Stimulated activated CD4-positive, alpha-beta T cell treated with anti-CD3 and anti-CD28 coated beads, Interleukin-4, amount 100 ng/mL, for 24 hours (primary cell): ENCODE data around the gene MCF2L2.

Source experiments
- DNase-seq: peaks from one replicate; pipeline ENCODE4 v3.0.0-alpha.2; 2020

The MCF2L2 gene

DNA sequence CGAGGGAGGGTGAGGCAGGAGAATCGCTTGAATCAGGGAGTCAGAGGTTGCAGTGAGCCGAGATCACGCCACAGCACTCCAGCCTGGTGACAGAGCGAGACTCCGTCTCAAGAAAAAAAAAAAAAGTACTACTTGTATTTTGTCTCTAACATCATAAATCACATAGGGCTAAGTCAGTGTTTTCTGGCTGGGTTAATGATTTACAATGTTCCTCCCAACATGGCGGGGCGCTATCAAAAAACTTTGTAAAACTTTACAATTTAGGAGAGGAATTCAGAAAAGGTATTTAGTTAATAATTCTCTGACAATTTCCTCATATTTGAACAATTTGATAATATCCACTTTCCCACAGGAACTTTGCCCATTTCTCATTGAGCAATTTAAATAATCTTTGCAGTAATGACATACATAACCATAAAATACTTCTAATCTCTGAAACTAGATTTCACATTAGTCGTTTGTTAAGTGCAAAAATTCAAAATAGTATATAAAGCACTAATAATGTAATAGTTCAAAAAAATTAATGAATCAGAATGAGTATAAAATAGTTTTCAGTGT lies 202.0 kb downstream of the MCF2L2 start:
- DNase-seq, result no peak

DNA sequence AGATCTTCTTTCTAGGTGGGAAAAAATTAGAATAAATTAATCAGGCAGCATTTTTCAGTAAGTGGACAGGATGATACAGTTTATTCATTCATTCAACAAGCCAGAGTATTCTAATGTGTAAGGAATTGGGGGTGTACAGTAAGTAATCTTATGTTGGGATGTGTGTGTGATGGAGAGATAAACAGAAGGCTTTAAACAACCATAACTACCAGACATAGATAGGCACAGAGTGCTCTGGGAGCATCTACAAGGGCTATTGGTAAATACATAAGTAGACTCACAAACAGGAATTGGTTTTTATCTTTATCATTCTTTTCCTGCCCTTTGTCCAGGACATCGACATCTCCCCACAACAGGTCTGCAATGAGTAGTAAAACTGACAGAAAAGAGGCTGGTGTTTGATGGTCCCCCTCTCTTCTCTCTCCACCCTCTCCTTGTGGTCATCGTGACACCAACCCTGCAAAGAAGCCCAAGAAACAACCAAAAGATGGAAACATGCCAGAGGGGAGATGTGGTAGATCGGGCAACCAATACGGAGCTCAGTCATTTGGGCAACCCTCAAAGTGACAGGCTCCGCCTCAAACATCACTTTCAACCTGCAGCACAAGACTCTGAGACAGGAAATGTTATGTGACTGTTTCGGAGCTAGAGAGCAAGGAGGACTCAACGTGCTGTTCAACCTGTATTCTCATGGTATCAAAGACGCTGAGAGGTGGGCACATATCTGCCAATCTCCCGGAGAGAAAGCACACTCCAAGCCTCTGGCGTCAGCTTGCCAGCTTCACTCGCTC lies 204.0 kb downstream of the MCF2L2 start:
- peak; percentile 32 for DNase-seq

DNA sequence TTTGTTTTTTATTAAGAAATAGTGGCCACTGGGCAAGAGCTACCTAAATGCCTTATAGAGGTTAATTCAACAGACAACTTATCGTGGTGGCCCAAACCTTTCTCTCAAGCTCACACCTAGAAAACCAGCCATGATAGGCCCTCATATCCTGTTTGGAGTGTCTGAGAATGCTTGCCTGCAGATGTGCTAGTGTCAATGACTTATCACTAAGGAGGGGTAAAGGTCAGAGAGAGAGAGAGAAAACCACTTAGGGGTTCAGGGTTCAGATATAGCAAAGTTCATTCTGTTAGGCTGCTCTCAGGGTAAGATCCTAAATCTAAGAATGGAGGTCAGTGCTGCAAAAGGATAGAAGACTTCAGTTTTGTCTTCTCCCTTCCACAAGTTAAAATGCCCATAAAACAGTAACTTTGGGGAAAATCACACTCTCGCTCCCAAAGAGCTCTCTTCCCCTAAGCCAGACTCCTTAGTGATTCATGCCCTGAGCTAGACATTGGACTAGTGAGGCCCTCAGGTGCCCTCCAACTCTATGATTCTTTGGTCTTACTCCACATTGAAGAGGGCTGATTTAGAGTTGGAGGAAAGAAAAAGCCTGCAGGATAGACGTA lies 205.7 kb downstream of the MCF2L2 start:
- DNase-seq, result no peak

DNA sequence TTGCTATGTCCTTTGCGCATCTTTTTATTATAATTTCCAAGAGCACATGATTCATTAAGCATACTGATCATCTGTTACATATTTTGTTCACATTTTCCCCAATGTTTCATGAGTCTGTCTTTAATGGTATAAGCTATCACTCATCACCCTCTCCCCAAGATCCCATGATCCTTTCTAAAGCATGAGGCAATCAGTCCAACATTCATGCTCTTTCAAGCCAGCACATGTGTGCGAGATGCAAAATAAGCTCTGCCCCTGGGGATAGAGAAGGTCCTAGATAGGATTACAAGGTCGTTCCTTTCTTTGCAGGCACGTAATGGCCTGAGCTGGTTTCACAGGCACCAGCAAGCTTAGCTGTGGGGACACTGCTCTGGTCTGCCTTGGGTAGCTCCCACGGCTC lies 207.6 kb downstream of the MCF2L2 start:
- no peak for DNase-seq

DNA sequence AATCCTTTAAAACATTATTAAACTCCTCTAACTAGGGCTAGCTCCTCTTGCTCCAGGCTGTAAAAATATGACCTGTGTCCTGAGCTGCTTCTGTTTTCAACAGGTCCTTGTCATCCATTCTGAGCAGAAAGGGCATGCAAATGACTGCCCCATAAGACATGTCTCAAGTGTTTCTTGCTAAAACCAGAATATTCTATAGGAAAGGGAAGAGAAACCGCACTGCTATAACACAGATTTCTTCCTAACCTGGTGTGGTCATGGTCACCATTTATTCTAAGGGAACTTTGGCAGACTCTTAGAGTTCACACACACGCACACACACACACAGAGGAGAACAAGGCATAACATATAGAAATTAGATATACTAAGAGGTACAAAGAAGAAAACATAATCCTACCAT lies 209.6 kb downstream of the MCF2L2 start:
- DNase-seq, result no peak

DNA sequence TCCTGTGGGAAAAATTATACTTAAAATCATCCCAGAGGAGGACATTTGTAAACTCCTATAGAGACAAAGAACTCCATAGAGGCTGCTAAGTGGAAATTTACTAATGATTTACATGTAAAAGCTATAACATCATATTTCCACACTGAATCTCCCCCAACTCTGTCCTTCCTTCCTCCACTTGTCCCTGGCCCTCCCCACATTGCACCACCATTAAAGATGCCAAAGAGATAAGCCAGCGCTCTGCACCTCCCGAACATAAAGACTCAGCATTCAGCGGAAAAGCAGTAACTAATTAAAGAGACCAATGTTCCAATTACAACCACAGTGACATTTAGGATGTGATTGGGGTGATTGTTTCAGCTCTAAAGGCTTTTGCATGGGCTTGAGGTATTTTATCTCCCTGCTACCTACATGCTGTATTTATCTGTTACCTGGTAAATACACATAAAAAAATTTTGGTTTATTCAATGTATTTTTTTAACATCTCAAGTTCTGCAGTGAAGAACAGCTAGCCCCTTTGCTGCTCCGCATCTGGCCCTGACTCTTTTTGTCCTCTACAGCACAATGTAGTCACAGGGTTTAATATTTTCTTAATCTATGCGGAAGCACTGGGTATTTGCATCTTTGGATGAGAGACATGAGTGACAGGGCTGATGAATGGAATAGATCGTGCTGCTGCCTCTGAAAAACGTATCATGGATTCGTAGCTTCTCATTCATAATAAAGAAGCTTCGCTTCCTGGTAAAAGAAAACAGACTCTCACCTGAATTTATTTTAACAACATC lies 210.7 kb downstream of the MCF2L2 start:
- no peak for DNase-seq

DNA sequence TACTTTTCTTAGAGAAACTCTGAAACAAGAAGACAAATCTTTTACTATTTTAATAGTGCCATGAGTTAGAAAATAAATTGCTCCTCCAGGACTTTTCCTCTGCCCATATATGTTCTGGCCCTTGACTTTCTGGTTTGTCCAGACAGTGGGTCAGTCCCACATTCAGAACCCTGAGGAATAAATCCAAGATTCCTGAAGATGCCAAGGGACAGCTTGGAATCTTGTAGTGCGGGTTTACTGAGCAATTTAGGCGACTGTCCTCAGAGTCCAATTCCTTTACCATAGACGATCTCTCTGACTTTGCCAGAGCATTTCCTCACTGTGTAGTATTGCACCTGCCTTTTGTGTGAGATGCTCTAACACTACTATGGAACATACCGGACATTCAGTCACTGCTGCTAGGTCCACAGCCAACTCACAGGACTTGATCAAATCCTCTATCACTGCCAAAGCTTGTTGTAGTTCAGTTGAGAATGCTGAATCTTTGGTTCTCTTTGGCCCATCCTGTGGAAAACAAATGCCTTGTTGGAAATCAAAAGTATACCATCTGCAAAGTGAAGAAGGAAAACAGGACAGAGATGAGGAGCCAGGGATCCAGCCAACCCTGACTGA lies 212.7 kb downstream of the MCF2L2 start:
- DNase-seq, result no peak

DNA sequence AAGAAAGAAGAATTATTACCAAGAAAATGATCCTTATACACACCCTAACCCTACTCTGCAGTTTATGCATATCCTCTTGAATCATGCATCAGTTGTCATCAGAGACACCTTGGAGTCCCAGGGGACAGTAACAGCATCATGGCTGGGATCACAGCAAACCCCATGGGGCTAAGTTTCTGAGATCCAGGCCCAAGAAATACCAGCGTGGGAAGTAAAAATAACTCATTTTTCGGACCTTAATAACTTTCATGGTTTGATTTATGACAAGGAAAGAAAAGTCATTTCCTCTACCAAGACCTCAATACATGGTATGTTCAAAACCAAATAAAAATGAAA lies 214.2 kb downstream of the MCF2L2 start:
- DNase-seq, result no peak

DNA sequence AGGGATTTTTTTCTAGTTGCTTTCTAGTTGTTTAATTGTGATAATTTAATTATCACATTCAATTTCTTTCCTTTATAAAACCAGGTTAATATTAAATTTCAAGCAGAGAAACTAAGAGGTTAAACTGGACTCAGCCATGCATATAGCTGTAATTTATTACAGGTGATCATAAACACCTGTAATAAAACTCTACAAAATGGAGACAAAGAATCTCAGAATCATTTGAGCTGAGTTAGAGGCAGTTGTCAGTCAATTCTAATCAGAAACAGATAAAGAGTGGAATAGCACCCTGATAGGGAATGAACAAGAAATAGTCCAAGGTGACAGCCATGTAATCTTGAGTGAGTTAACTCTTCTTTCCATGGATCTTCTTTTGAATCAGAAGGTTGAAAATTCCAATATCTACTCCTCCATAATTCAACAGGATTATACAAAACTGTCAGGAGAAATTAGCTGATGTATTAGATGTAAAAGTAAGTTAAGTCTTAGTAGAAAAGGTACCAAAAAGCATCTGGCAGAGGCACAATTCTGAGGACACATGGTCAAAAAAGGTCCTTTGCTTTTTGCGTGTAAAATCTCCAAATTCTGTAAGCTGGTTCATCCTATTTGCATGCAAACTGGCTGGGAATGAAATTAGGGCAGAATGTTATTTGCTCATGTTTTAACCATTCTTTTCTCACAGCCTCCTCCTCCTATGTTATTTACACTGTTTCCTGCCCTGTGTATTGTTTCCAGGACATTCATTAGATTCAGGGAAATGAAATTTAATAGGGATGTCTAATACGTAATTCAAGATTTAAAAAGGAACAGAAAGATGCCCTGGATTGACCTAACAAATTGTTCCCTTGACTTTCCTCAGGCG lies 214.8 kb downstream of the MCF2L2 start:
- DNase-seq, result no peak

DNA sequence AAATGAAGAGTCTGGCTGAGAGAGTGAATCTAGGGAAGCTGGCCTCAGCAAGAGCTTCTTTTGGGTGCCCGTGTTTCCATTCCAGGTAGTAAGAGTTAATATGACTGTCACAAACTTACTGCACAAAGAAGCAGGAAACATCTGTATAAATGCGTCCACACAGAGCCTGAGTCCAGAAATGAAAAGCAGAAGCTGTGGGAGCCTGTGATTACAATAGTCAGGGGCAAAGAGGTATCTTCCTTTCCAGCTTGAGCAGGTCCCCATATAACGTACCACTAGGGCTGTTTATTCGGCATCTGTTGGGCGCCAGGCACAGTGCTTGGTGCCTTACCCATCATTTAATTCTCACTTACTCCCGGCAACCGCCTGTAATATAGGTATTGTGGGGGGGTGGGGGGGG lies 215.9 kb downstream of the MCF2L2 start:
- DNase-seq, result no peak

DNA sequence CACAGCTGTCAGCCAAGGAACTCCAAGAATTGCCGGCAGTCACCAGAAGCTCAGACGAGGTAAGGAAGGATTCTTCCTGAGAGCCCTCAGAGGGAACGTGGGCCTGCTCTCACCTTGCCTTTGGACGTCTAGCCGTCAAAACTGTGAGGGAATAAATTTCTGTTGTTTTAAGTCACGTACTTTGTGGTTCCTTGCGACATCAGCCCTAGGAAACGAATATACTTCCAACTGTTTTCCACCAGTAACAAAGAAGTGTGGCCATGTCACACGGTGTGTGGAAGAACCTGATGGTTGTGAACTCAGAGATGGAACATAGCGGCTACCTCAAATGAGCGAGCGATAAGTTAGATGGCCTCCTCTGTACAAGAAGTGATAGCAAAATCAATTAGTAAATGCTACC lies 216.3 kb downstream of the MCF2L2 start:
- no peak for DNase-seq

DNA sequence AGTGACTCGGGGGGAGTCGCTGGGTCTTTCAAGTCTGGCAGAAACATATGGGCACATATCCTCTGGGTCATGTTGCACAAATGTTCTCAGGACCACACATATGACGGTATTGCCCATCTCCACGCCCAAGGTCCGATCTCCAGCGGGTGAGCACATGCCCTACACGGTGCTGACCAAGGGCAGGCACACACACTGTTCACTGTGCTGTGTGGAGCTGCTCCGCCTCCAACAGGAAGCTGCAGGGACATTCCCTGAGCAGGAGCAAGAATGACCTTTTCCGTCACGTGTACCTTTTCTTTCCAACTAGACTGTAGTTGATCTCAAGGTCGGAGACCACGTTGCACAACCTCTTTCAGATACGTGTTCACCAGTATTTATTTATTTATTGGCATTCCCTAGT lies 217.1 kb downstream of the MCF2L2 start:
- DNase-seq, result no peak

DNA sequence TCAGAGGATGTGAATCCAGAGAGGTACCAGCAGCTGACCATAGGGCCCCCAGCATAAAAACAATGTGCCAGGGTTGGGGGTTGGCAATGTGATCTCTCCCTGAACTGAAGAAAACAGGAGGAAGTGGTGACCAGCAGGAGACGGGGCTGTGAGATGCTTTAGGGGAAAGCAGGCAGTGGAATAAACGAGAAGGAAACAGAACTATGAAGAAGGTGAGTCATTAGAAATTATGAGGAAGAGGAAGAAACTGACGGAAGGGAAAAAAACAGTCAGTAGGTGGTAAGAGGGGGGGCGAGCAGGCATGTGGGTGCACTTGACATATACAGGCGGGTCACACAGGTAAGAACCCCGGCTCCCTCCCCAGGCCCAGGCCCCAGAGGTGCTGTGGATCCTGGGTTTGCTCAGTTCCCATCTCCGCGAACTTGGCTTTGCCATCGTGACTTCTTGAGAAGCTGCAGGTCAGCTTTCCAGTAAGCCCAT lies 217.5 kb downstream of the MCF2L2 start:
- DNase-seq, result peak; percentile 53

DNA sequence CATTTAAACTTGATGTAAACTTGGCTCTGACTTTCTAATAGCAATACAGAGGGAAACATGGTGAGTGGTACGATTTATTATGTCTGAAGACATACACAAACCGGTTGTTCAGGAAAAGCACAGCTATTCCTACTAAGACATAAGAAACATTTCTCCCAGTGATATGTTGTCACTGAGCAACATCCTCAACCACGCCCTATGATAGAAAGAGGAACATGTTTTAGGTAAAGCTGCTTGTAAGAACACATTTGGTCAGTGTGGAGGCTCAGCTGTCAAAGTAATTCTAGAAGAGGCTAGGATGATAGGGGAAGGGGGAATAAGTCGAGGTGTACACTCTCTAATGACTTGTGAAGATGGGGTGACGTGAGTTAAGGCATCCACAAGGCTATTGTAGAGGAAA lies 218.1 kb downstream of the MCF2L2 start:
- DNase-seq, result no peak

DNA sequence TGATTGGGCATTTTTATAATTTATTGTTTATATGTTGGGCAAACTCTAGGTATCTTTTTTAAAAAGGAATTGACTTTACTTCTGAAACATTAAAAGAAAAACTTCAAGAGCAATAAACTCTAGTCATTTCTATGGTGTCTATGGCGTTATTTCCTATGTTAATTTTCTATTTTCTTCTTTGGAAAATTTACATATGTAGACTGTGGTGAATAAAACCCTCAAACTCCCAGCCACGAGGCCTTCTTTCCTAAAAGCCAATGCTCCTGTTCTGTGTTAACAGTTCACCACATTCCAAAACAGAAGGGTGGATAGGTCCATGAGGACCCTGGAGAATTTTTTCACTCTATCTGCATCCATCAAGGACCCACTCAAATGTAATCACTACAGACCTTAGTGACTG lies 219.6 kb downstream of the MCF2L2 start:
- no peak for DNase-seq

DNA sequence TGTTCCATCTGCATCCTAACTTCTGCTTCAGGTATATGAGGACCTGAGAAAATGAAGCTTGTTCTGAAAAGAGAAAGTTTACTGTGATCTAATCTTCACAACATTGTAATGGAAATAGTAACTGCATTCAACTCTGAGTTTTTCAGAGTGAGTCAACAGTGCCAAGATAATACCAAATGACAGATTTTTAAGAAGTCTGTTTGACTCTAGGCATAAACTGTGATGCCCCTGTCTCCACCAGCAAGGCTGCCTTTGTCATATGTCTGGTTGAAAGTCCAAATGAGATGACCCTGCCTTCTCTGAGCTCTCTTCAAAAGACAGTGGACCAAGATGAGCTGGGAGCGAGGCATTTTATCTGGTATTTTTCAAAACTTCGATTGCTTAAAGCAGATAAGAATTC lies 220.2 kb downstream of the MCF2L2 start:
- DNase-seq, result no peak

DNA sequence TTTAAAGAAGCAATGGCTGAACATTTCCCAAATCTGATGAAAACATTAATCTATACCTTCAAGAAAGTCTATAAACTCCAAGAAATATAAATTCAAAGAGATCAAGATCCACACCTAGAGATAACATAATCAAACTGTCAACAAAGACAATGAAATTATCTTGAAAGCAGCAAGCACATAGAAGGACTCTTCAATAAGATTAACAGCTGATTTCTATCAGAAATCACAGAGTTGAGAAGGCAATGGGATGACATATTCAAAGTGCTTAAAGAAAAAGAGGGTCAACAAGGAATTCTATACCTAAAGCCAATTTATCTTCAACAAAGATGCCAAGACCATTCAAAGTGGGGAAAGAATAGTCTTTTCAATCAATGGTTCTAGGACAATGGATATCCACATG lies 224.7 kb downstream of the MCF2L2 start:
- no peak for DNase-seq

DNA sequence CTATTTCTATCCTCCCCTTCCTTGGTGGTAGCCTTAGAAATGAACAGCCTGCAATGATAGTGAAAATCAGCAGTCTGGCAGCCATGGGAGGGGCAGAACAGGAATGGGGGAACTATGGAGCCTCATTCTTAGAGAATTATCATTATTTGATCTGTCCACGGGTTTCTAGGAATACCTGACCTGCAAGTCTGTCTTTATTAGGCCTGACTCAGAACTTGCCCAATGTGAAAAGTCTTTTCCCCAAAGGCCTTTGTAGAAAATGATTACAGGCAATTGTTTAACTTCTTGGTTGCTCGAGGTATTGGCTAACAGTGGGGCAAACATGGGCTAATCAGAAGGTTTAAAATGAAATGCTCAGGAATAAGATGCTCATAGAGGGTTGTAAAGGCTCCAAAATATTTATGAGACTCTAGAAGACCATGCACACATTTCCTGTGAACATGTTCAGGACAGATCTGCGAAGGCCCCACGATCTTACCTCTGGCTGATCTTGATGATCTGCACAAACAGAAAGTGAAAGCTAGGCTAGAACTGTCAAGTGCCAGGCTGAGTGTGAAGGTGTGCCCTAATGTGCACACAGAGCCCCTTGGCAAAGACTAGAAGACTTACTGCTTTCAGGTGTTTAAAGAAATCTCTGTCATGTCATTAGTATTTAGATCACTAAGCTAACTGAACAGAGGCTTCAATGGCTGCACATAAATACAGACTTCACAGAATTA lies 226.3 kb downstream of the MCF2L2 start:
- peak; percentile 23 for DNase-seq

DNA sequence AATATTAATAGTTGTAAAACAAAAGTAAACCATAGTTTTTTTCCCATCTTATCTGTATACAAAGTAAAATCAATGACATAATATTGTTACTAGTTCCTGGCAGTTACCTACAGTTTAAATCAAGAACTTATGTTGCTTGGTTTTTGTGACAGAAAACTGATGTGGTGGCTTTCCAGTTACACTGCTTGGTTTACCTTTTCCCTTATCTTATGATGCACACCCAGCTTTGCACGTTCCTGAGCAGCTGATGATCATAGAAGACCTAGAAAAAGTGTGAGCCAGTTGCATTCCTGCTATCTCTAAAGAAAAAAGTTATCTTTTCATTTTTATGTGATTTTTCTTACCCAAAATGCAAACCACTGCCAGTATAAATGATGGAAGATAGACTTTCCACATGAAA lies 229.5 kb downstream of the MCF2L2 start:
- DNase-seq, result no peak

DNA sequence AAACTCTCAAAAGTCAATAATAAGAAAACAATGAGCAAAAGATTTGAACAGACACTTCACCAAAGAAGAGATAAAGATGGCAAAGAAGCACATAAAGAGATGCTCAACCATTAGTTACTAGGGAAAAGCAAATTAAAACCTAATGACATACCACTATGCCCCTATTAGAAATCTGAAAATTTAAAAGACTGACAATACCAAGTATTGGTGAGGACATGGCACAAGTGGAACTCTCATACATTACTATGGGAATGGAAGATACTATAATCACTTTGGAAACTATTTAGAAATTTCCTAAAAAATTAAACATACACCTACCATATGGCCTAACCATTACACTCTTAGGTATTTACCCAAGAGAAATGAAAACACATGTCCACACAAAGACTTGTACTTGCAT lies 230.7 kb downstream of the MCF2L2 start:
- no peak for DNase-seq

DNA sequence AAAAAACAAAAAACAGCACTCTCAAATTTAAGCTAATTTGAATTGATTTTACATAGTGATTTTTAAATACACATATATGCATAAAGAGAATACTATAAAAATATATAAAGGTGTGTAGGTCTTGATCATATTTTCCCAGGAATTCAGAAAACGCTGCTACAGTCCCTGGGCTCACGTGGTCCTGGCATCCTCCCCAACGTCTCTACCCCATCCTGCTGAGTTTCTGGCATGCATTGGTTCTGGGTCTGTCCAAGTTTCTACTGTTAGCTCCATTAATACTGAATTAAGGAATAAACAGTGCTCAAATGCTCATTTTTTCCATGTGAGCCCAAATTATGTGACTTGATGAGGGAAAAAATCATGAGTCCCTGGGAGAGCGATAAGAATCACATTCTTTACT lies 233.2 kb downstream of the MCF2L2 start:
- DNase-seq, result no peak
